Testis (tissue), 2 donors: Measurements from ENCODE around the gene NDST4.

Experiments used
- POLR2A ChIP-seq: fragments of 450-650 bp; IDR thresholded peaks from one replicate; pipeline ENCODE4 v1.6.1; 2017; ENCODE audit warnings: antibody characterized with exemption, mild to moderate bottlenecking, moderate library complexity
- TF ChIP-seq, protein P1 (sequence below), 3 experiments: fragments of 450-650 bp in 2 of 3; fragments of 200-600 bp in 1 of 3; sonication (generic) in 1 of 3; IDR thresholded peaks; one replicate each; pipeline ENCODE4 v1.5.1; 2016 to 2019; ENCODE audit warnings: antibody characterized with exemption in 3 of 3, mild to moderate bottlenecking in 2 of 3, moderate library complexity in 1 of 3

DNA sequence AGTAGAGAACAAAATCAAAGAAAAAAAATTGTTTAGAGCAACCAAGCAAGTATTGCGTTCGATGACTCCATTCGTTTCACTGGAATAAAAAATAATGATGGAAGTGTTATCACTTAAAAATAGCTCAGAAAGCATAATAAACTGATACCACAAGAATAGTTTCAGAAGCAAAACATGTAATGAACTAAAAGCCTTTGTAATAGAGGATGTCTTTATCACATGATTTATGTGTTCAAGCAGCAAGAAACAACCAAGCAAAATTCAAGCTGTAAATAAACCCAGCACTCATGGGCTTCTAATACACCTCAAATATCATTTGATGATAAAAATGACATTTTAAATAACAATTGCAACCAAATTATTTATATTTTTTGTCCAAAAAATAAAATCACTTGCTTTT lies 192.2 kb downstream of the NDST4 start:
- TF ChIP-seq, protein P1, sequence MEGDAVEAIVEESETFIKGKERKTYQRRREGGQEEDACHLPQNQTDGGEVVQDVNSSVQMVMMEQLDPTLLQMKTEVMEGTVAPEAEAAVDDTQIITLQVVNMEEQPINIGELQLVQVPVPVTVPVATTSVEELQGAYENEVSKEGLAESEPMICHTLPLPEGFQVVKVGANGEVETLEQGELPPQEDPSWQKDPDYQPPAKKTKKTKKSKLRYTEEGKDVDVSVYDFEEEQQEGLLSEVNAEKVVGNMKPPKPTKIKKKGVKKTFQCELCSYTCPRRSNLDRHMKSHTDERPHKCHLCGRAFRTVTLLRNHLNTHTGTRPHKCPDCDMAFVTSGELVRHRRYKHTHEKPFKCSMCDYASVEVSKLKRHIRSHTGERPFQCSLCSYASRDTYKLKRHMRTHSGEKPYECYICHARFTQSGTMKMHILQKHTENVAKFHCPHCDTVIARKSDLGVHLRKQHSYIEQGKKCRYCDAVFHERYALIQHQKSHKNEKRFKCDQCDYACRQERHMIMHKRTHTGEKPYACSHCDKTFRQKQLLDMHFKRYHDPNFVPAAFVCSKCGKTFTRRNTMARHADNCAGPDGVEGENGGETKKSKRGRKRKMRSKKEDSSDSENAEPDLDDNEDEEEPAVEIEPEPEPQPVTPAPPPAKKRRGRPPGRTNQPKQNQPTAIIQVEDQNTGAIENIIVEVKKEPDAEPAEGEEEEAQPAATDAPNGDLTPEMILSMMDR (IDR thresholded peaks at IDR 0.05), result no peak
- no peak for TF ChIP-seq POLR2A
